ENCODE results near the gene MRM3.
A peak's percentile ranks its signal among the peaks of the same experiment; 100 is the strongest.

MRM3 gene

GRCh38 chr17:781805-782731, at the start of gene MRM3, which contains the start of gene GLOD4 (continued):
- TF ChIP-seq YY2 (tag by site-specific recombination; IDR thresholded peaks at IDR 0.05) = peak; percentile 100
- peak; percentile 94 for TF ChIP-seq SP7 (tag by site-specific recombination; IDR thresholded peaks at IDR 0.05)
- TF ChIP-seq ZNF37A (tag by site-specific recombination; IDR thresholded peaks at IDR 0.05) = no peak
- TF ChIP-seq BCL11A (tag by site-specific recombination; IDR thresholded peaks at IDR 0.05; ENCODE audit: low read depth) = no peak
- TF ChIP-seq TRIM28 (IDR thresholded peaks at IDR 0.05; ENCODE audit: borderline replicate concordance, low read length) = peak; percentile 75; the same call in 1 of the 2 replicates
- TF ChIP-seq ZNF629 (tag by site-specific recombination; IDR thresholded peaks at IDR 0.05) = peak; percentile 99
- no peak for TF ChIP-seq ZNF624 (tag by site-specific recombination; IDR thresholded peaks at IDR 0.05)
- TF ChIP-seq ZFP41 (tag by site-specific recombination; IDR thresholded peaks at IDR 0.05; ENCODE audit: borderline replicate concordance) = no peak
- TF ChIP-seq ZNF280C (tag by site-specific recombination; IDR thresholded peaks at IDR 0.05) = no peak
- TF ChIP-seq ZNF148 (tag by site-specific recombination; IDR thresholded peaks at IDR 0.05; ENCODE audit: borderline replicate concordance) = no peak
- TF ChIP-seq ZNF791 (tag by site-specific recombination; IDR thresholded peaks at IDR 0.05) = no peak
- no peak for TF ChIP-seq ZNF529 (tag by site-specific recombination; IDR thresholded peaks at IDR 0.05; ENCODE audit: insufficient replicate concordance)
- no peak for TF ChIP-seq ZNF138 (tag by site-specific recombination; IDR thresholded peaks at IDR 0.05; ENCODE audit: borderline replicate concordance)
- TF ChIP-seq ZBTB7A (tag by site-specific recombination; IDR thresholded peaks at IDR 0.05; ENCODE audit: low read depth) = peak; percentile 93
- TF ChIP-seq ZNF112 (tag by site-specific recombination; IDR thresholded peaks at IDR 0.05) = no peak
- TF ChIP-seq ZNF23 (tag by site-specific recombination; IDR thresholded peaks at IDR 0.05; ENCODE audit: borderline replicate concordance) = no peak
- no peak for TF ChIP-seq MZF1 (tag by site-specific recombination; IDR thresholded peaks at IDR 0.05; ENCODE audit: borderline replicate concordance)
- TF ChIP-seq ZNF114 (tag by site-specific recombination; IDR thresholded peaks at IDR 0.05) = no peak
- no peak for TF ChIP-seq ZNF169 (tag by site-specific recombination; IDR thresholded peaks at IDR 0.05)
- no peak for TF ChIP-seq ZNF837 (tag by site-specific recombination; IDR thresholded peaks at IDR 0.05)
- TF ChIP-seq PRDM6 (tag by site-specific recombination; IDR thresholded peaks at IDR 0.05) = no peak
- no peak for TF ChIP-seq ZNF654 (tag by site-specific recombination; IDR thresholded peaks at IDR 0.05; ENCODE audit: low read depth)
- 0 out of 2 replicates have a peak, but pooled peaks have one; percentile 43 for TF ChIP-seq ZNF449 (tag by site-specific recombination; IDR thresholded peaks at IDR 0.05)
- peak; percentile 93; the same call in 1 of the 2 replicates for TF ChIP-seq KLF17 (tag by site-specific recombination; IDR thresholded peaks at IDR 0.05)
- TF ChIP-seq IKZF3 (tag by site-specific recombination; IDR thresholded peaks at IDR 0.05) = no peak
- no peak for TF ChIP-seq ZNF398 (tag by site-specific recombination; IDR thresholded peaks at IDR 0.05)
- peak; percentile 67 for TF ChIP-seq ZNF660 (tag by site-specific recombination; IDR thresholded peaks at IDR 0.05)
- no peak; the same call in 1 of the 2 replicates for TF ChIP-seq ZFHX2 (tag by site-specific recombination; conservative IDR thresholded peaks at IDR 0.05)
- TF ChIP-seq ZNF157 (tag by site-specific recombination; IDR thresholded peaks at IDR 0.05) = no peak

Measured in HEK293 (cell line).